GM19043 (cell line): ENCODE data around the gene CDKL4.
"Not testable (repeated sequence)": the region's sequence is repeated elsewhere in the genome, so short reads cannot be mapped to it uniquely, and the experiment has no call there.

ENCODE experiments used
- ATAC-seq: cut with Tn5 transposase; IDR thresholded peaks from one replicate; pipeline ENCODE4 v1.9.1; 2021; ENCODE audit warnings: low read depth; ENCODE audit not compliant: unreplicated experiment

The CDKL4 gene

DNA sequence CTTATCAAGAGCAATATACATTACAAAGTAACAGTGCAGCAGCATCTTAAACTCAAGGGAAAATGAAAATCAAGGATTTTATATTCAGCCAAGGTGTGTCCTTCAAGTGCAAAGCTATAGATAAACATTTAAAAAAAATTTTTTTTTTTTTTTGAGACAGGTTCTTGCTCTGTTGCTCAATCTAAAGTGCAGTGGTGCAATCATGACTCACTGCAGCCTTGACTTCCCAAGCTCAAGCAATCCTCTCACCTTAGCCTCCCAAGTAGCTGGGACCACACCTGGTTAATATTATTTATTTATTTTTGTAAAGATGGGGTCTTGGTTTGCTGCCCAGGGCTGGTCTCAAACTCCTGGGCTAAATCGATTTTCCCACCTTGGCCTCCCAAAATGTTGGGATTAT, 9.0 kb downstream of the CDKL4 start:
- ATAC-seq = no peak

DNA sequence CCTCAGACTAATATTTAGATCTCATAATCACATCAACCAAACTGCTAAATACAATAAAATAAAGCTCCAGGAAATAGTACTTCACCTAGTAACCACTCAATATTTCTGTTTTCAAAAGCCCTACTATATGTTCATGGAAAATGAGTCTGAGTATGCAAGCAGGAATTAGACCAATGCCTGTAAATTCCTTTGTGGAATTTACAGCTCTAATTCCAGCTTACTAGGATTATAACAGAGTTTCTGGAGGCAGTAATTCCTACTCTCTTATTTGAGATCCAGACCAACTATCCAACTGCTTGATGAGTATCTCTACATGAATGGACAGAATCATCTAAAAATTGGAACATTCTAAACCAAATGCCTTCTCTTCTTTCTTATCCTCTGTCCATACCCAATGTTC, 11.6 kb downstream of the CDKL4 start:
- ATAC-seq = no peak

DNA sequence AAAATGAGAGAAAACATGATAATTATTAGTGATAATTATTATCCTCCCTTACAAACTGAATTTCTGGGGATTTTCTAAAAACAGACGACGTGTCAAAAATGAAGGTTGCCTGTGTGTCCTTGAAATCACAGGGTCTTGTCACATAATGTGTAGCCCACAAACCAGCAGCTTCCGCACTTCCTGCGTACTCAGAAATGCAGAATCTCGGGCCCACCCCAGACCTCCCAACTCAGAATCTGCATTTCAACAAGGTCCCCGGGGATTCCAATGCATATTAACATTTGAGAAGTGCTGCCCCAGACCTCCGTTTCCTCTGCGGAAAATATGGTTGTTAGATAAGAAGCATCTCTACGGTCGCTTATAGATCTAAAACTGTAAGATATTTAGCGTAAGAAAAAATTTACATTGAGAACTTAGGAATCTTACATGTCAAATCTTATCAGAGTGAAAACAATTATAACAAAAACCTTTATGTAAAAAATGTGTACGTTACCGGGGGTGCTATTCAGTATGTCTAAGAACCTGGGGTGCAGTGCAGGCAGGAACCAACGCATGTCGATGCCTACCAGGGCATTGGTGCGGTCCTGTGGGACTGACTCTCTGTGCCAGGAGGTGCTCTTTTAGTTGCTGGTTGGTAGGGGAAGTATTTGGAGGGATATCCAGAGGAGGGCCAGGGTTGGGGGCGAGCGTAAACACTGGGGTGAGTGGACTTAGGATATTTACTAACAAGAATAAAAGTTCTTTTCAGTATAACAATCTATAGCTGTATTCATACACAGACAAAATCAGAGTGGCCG, 15.2 kb downstream of the CDKL4 start:
- peak; percentile 23 for ATAC-seq

DNA sequence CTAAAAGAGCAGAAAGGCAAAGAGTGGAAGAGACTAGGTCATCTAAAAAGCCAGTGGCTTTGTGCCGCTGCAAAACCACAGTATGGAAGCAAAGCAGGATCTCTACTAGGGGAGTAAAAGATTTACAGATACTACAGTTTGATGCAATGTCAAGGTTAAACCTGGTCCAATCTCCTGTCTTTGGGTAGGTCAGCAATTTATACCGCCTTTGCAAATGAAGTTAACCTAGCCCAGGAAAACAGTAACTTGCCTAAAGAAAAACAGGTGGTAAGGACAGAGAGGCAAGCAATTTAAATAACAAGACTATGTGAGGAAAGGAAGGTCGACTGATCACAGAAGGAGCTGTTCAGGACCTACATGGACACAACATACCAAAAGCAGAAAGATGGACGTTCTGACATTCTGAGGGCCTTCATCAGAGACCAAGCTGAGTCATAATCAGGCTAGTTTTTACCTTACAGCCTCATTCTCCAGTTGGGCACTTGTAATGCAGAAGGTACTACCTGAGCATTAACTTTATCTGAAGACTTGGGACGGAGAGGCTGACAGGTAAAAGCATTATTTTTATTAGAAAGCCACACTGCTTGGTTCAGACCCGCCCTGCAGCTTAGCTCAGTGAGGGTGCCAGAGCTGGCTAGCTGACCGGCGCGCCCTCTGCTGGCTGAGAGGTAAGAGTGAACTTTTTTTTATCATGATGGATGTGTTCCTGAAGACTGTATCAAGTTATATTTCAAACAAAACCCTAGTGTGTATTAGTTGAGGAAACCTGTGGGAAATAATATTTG, 15.9 kb downstream of the CDKL4 start:
- peak; percentile 74 for ATAC-seq

DNA sequence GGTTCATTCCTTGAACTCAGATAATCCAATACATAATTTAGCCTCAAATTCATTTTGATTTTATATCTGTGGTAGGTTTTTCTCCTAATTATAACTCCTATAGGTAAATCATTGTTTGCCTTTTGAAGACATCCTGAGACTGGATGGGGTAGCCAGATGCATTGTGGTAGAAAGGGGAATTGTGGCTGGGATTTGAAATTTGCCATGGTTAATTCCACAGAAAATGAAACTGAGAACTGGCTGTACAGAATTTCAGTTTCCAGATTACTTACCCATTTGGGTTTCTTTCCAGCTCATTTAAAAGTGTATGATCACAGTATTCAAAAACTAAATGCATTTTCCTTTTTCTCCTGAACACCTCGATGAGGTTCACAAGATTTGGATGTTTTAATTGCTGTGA, 18.2 kb downstream of the CDKL4 start:
- ATAC-seq = no peak

DNA sequence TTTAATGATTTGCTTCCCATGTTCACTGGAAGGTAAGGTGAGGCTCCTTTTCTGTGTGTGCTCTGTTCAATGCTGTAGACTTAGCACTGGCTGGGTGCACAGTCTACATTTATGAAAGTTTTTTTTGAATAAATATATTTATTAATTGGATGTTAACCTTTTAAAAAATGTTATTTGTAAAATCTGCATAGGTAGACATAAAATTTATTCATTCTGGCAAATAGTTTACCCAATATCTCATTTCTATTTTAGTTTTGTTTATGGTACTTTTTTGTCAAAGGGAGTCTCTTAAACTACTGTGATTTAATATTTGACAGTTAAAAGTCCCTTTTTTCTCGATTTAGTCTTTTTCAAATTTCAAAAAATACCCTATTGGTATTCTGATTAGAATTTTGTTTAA, 19.9 kb downstream of the CDKL4 start:
- no peak for ATAC-seq

DNA sequence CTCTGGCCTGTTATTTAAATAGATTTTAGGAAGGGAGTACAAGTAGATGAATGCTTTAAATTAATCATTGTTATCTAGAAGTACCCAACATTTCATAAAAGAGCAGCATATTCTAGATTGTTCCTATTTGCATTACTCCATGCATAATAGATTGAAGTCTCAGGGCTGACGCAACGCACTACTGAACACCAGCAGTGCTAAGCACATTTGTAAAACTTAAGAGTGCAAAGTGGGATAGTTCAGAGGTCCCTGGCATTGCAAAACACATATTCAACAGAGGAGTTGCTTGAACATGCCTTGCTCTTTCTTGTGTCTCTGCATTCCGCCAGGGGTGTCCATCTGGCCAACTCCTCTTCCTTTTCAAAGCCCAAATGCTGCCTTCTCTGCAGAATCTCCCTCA, 22.3 kb downstream of the CDKL4 start:
- no peak for ATAC-seq

DNA sequence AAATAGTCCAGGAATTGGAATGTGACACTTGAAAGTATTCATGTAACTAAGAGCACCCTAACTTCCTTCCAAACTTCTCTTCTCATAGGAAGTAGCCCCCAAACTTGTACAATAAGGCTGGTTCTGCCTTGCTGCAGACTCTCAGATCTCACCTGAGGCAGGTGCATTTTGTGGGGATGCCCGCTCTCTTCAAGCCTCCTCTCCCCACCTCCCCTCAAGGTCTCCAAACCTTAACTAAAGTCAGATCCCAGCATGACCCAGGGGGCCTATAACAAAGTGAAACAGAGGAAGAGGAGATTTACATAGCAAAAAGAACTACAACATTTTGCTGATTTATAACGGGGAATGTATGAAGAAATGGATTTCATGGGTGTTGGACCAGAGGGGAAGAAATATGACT, 23.6 kb downstream of the CDKL4 start:
- ATAC-seq = no peak

DNA sequence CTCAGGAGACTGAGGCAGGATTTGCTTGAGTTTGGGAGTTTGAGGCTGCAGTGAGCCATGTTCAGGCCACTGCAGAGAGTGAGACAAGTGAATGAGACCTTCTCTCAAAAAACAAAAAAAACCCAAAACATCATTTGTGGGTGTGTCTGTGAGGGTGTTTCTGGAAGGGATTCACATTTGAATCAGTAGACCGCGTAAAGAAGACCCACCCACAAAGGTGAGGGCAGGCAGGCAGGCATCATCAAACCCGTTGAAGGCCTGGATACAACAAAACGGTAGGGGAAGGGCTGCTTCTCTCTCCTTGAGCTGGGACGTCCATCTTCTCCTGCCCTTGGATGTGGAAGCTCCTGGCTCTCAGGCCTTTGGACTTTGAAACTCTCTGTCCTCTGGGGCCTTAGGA, 25.4 kb downstream of the CDKL4 start:
- no peak for ATAC-seq

DNA sequence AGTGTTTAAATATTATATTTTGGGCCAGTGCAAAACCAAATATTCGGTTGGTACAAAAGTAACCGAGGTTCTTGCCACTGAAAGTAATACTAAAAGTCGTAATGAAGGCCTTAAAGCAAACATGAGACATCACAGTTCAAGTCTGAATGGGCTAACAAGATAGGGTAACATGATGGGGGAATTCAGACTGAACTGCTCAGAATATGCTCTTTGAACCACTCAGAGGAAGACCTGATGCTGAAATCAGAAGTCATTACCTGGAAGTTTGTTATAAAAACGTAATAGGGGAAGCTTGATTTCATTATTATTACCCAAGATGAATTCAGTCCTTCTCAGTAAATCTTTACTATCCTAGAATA, 26.6 kb downstream of the CDKL4 start:
- no peak for ATAC-seq

DNA sequence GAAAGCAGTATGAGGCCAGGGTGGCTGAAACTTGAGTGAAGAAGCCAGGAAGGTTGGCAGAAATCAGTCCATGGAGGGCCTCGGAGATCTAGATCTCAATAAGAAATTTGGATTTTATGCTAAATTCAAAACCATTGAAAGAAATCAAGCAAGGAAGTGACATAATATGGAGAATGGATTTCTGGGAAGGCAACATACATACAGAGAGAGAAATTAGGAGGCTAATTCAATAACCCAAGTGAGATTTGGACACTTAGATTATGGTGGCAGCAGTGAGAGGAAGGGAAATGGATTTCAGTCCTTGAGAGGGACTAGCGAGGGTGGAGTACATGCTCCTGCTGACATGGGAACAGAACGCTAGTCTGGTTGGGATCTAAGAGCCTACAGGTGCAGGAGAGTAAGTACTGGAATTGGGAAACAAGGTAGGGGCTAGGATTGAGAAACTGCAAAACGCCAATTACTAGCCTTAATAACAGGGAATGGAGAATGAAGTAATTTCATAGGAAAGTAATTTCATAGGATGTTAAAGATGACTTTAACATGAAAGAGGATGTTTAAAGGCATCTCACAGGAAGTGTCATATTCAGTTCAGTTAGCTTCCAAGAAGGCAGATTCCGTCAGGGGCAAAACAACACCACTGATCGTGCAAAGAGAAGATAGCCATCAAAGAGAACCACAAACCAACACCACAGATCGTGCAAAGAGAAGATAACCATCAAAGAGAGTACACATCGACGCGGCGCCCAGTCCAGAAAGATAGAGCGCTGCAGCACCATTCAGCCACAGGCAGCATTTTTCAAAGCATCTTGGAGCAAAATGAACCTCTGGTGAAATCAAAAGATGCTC, 27.2 kb downstream of the CDKL4 start:
- ATAC-seq = no peak

DNA sequence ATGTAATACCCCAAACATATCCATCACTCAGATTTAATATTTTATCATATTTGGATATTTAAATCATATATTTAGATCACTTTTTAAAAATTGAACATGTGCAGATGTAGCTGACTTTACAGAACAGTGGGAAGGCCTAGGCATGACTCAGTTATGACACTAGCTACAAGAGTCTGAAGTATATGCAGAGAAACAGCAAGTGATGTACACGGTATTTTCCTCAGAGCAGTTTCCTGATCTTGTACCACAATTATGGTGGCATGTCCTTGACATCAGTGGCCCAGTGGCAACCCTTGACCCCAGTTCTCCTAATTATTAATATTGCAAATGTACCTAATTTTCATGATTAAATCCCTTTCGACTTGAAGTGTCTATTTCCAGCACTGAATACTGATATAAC, 28.2 kb downstream of the CDKL4 start:
- ATAC-seq = no peak

DNA sequence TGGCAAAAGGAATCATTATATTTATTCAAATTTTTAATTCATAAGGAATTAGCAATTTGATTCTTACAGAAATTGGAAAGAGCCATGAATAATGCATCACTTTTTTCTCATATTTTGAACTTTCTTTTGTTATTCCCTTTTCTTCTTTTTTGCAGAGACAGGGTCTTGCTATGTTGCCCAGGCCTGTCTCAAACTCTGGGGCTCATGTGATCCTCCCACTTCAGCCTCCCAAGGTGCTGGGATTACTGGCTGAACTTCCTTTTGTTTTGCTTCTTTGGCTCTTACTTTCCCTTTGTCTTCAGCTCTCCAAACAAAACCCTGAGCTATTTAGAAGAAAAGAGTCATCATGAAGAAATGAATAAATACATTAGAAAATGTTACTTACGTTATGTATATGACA, 30.8 kb downstream of the CDKL4 start:
- no peak for ATAC-seq

DNA sequence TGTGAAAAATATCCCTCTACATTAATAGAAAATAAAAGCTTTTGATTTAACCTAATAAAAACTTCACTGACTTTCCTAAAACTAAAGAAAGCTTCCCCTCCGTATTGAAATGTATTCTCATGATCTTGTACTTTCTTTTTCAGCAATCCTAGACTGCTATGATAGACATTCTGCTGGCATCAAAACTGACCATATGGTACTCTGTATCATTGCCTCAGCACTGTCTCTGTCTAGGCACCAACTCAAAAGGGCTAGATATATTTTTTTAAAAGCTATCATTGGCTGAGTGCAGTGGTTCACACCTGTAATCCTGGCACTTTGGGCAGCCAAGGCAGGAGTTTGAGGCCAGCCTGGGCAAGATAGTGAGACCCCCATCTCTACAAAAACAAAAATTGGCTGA, 32.9 kb downstream of the CDKL4 start:
- no peak for ATAC-seq

DNA sequence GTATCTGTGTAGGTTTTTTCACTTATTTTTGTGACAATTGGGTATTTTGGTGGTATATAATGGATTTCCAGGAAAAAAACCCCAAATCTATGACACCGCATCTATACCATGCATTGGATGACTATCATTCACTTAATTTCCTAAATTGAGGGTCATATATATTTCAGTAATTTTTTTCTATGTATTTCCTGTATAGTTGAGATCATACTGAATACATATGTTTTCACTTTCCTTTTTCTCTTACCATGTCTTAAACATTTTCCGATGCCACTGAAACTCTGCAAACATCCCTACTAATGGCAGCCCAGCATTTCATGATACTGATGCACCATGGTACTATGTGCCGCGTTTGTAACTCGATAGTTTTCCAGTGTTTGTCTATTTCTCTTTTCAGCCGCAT, 40.4 kb downstream of the CDKL4 start:
- ATAC-seq = no peak

DNA sequence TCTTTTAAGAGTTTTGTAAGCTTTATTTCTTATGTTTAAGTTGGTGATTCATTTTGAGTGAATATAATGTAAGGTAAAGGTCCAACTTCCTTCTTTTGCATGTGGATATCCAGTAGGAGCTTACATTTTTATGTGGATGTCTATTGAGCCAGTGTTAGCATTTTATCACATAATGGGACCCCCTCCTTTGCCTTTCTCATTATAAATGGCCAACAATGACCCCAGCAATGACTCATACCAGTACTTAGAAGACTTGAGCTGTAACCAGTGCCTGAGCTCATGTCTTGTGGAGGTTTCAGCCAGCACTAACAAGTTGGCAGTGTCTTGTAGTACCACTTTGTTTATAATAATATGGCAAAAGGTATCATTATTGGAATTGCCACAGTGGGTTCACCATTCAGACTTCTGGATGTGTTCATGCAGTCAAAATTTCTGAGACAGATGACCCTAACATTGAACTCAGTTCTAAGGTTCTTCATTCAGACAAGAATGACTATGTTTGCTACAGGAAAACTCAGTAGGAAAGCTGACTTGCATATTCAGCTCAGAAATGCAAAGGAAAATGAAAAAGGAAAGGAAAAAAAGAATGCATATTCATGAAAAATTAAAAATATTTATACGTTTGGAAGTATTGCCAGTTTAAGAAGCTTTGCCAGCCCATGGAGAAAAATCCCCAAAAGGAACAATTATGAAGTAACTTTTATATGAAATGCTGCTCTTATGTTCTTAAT, 41.0 kb downstream of the CDKL4 start:
- ATAC-seq = no peak

DNA sequence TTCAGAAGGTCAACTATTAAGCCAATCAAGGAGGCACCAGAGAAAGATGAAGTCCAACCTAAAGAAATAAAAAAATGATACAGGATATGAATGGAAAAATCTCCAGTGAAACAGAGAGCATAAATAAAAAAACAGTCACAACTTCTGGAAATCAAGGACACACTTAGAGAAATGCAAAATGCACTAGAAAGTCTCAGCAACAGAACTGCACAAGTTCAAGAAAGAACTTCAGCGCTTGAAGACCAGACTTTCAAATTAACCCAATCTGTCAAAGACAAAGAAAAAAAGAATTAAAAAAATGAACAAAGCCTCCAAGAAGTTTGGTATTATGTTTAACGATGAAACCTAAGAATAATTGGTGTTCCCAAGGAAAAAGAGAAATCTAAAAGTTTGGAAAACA, 46.8 kb downstream of the CDKL4 start:
- not testable (repeated sequence) for ATAC-seq

DNA sequence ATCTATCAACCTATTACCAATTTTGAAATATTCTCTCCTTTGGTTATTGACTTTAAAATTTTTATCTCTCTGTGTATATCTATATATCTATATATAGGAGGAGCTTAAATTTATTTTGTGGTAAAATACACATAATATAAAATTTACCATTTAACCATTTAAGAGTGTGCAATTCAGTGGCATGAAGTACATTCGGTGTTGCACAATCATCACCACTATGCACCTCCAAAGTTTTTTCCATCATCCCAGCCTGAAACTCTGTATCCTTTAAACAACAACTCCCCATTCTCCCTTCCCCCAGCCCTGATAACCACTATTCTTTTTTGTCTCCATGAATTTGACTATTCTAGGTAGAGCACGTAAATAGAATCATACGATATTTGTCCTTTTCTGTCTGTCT, 49.1 kb downstream of the CDKL4 start:
- ATAC-seq = no peak

DNA sequence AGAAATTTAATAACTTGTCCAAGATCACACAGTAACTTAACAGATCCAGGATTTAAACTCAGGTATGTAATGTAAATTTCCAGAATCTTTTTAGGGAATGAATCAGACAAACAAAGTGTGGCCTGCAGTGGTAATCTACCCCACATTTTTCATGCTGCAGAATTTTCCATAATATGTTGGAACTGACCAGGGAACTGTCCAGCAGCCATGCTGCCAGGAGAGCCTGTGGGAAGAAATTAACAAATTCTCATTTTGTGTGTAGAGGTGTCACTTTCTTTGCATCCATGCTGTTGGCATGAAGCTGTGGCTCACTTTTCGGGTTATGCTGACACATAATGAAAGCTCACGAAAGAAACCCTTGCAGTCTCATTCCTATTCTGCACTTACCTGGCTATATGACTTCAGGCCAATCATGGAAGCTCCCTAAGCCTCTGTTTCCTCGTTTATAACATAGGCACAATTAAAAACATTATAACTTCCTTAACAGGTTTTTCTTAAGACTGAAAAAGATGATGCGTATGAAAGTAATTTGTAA, 54.7 kb downstream of the CDKL4 start:
- no peak for ATAC-seq

DNA sequence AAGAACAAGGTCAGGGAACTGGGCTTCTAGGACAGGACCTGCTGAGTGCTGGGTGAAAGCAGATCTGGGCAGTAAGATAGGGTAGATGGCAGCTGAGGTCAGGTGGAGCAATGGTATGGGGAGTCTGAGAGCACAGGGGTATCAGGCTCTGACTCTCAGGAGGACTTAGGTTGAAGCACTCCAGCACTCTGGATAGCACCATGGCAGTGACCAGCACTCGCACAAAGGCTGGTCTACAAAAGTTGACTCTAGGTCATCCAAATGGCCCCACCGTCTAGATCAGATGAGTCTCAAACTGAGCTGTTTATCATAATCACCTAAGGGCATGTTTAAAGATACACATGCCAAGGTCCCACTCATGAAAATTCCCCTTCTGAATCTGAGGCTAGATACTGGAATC, 60.1 kb downstream of the CDKL4 start:
- ATAC-seq = no peak
